Muscle layer of colon (tissue), 2 donors: ENCODE measurements around the gene TMEM132E.

Source experiments
- H3K27ac ChIP-seq: one replicate; pipeline ENCODE4 v1.7.0; 2013; ENCODE audit warnings: low read depth, mild to moderate bottlenecking, low read length, moderate library complexity
- H3K27me3 ChIP-seq, 2 donors: one replicate each; pipeline ENCODE4 v1.7.0; 2013; ENCODE audit warnings: low read length in 2 of 2, mild to moderate bottlenecking in 2 of 2; ENCODE audit not compliant: insufficient read depth in 2 of 2, control insufficient read depth in 1 of 2
- H3K36me3 ChIP-seq: one replicate; pipeline ENCODE4 v1.7.0; 2013; ENCODE audit warnings: mild to moderate bottlenecking, low read length; ENCODE audit not compliant: insufficient read depth
- H3K4me1 ChIP-seq: one replicate; pipeline ENCODE4 v1.7.0; 2013; ENCODE audit warnings: mild to moderate bottlenecking, low read length; ENCODE audit not compliant: insufficient read depth
- H3K4me3 ChIP-seq, 2 donors: one replicate each; pipeline ENCODE4 v1.7.0; 2013; ENCODE audit warnings: low read length in 2 of 2, low read depth in 1 of 2, mild to moderate bottlenecking in 1 of 2, moderate library complexity in 1 of 2
- H3K9ac ChIP-seq: one replicate; pipeline ENCODE4 v1.7.0; 2013; ENCODE audit warnings: low read length
- H3K9me3 ChIP-seq: one replicate; pipeline ENCODE4 v1.7.0; 2013; ENCODE audit warnings: mild to moderate bottlenecking, low read length
- donor health status: abdominal sarcoma.
- donor health status: Adenocarcinoma of cecum.

Gene TMEM132E

GRCh38 chr17:34637548-34638525 is 58.5 kb downstream of the TMEM132E start:
- H3K9ac ChIP-seq = no peak overlapping the region
- H3K4me3 ChIP-seq = peak overlapping the region; percentile 43 to 52
- no peaks in the 10 kb centered on the region for H3K4me1 ChIP-seq
- peaks cover 0 to 32% of the 10 kb centered on the region in 2 donors for H3K27me3 ChIP-seq
- H3K27ac ChIP-seq = no peak overlapping the region
- no peaks in the 10 kb centered on the region for H3K9me3 ChIP-seq
- no peaks in the 10 kb centered on the region for H3K36me3 ChIP-seq

- Histone ChIP-seq H3K9me3 (no peaks in the 10 kb centered on the region), H3K4me1 (no peaks in the 10 kb centered on the region), H3K9ac (no peak overlapping the region), H3K36me3 (no peaks in the 10 kb centered on the region), H3K27ac (no peak overlapping the region), H3K4me3 (peak overlapping the region; percentile 43 to 52), H3K27me3 (peaks cover 0 to 29% of the 10 kb centered on the region in 2 donors)
Measured at GRCh38 chr17:34638526-34639260, 59.3 kb downstream of the TMEM132E start.

- no peak overlapping the region for H3K9ac ChIP-seq
- H3K27ac ChIP-seq = no peak overlapping the region
- H3K9me3 ChIP-seq = no peaks in the 10 kb centered on the region
- no peak overlapping the region for H3K4me3 ChIP-seq
- no peaks in the 10 kb centered on the region for H3K36me3 ChIP-seq
- no peaks in the 10 kb centered on the region for H3K4me1 ChIP-seq
- H3K27me3 ChIP-seq = peaks cover 0 to 28% of the 10 kb centered on the region in 2 donors
Measured at GRCh38 chr17:34639706-34640425, 60.5 kb downstream of the TMEM132E start.

- no peak overlapping the region for H3K9ac ChIP-seq
- peaks cover 0 to 25% of the 10 kb centered on the region in 2 donors for H3K27me3 ChIP-seq
- H3K4me1 ChIP-seq = no peaks in the 10 kb centered on the region
- no peaks in the 10 kb centered on the region for H3K9me3 ChIP-seq
- H3K27ac ChIP-seq = no peak overlapping the region
- no peak overlapping the region for H3K4me3 ChIP-seq
- H3K36me3 ChIP-seq = no peaks in the 10 kb centered on the region
Measured at GRCh38 chr17:34641368-34641767, 62.0 kb downstream of the TMEM132E start.

- Histone ChIP-seq H3K4me3 (no peak overlapping the region), H3K9me3 (no peaks in the 10 kb centered on the region), H3K36me3 (no peaks in the 10 kb centered on the region), H3K27ac (no peak overlapping the region), H3K9ac (no peak overlapping the region), H3K4me1 (no peaks in the 10 kb centered on the region), H3K27me3 (peaks cover 0 to 3% of the 10 kb centered on the region in 2 donors)
Measured at GRCh38 chr17:34644941-34645550, 65.7 kb downstream of the TMEM132E start.

GRCh38 chr17:34645594-34645993 is 66.2 kb downstream of the TMEM132E start:
- H3K4me1 ChIP-seq = no peaks in the 10 kb centered on the region
- H3K27ac ChIP-seq = no peak overlapping the region
- no peaks in the 10 kb centered on the region for H3K9me3 ChIP-seq
- peaks cover 0 to 3% of the 10 kb centered on the region in 2 donors for H3K27me3 ChIP-seq
- H3K9ac ChIP-seq = no peak overlapping the region
- no peak overlapping the region for H3K4me3 ChIP-seq
- H3K36me3 ChIP-seq = no peaks in the 10 kb centered on the region

GRCh38 chr17:34647511-34647910 is 68.1 kb downstream of the TMEM132E start:
- Histone ChIP-seq H3K36me3 (no peaks in the 10 kb centered on the region), H3K27me3 (peaks cover 0 to 3% of the 10 kb centered on the region in 2 donors), H3K4me3 (no peak overlapping the region), H3K9me3 (no peaks in the 10 kb centered on the region), H3K27ac (no peak overlapping the region), H3K4me1 (no peaks in the 10 kb centered on the region), H3K9ac (no peak overlapping the region)

GRCh38 chr17:34650051-34650750 is 70.8 kb downstream of the TMEM132E start:
- Histone ChIP-seq H3K4me3 (no peak overlapping the region), H3K9ac (no peak overlapping the region), H3K27me3 (peaks cover 0 to 4% of the 10 kb centered on the region in 2 donors), H3K9me3 (no peaks in the 10 kb centered on the region), H3K36me3 (no peaks in the 10 kb centered on the region), H3K27ac (no peak overlapping the region), H3K4me1 (no peaks in the 10 kb centered on the region)

- Histone ChIP-seq H3K27me3 (peaks cover 0 to 4% of the 10 kb centered on the region in 2 donors), H3K9me3 (no peaks in the 10 kb centered on the region), H3K9ac (no peak overlapping the region), H3K27ac (no peak overlapping the region), H3K36me3 (no peaks in the 10 kb centered on the region), H3K4me1 (no peaks in the 10 kb centered on the region), H3K4me3 (no peak overlapping the region)
Measured at GRCh38 chr17:34651402-34651811, 72.0 kb downstream of the TMEM132E start.

- no peaks in the 10 kb centered on the region for H3K4me1 ChIP-seq
Measured at GRCh38 chr17:34652021-34652555, 72.7 kb downstream of the TMEM132E start.

More at GRCh38 chr17:34652021-34652555, 72.7 kb downstream of the TMEM132E start:
- Histone ChIP-seq H3K36me3 (no peaks in the 10 kb centered on the region), H3K9ac (no peak overlapping the region), H3K27ac (no peak overlapping the region), H3K4me3 (no peak overlapping the region), H3K9me3 (no peaks in the 10 kb centered on the region), H3K27me3 (peaks cover 0 to 4% of the 10 kb centered on the region in 2 donors)
